ENCODE measurements around the gene CNP. TPM values are rescaled to one million over a fixed set of nuclear protein-coding genes. Genes with fewer than 3 reads are reported as not detected.

CNP gene
- total RNA-seq, 1 experiment from 2014 or later: 78.5 TPM

DNA sequence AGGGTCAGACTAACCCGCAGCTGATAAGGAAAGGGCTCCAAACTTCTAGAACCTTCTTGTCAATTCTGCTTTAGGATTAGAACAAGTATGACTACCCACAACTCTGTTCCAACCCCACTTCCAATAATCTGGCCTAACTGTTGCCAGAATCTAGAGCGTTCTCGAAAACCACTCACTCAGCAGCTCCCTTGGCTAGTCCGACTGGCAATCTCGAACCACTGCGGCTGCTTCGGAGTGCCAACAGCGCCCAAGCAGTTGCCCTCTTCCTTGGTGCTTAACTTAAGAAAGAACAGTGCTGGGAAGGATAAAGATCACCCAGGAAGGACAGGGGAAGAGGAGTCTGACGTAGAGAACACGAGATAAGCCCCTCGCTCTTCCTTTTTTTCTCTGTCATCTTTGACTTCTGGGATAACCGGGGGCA is 49.8 kb downstream of the CNP start:
- H3T11ph ChIP-seq (ENCODE audit: low read length): peak overlapping the region; percentile 24
- no peak overlapping the region for H4K5ac ChIP-seq (ENCODE audit: insufficient read length, low read depth, low read length)
- Mint-ChIP-seq H3K9me3 (no peaks in the 10 kb centered on the region), H3K27me3 (ENCODE audit: low read depth) (no peaks in the 10 kb centered on the region), H3K4me3 (peak overlapping the region; percentile 97 to 99), H3K36me3 (ENCODE audit: insufficient read depth in 1 of 3, low read depth in 3 of 3) (peaks cover 6 to 20% (median 12%) of the 10 kb centered on the region in 3 experiments), H3K4me1 (peaks cover 53 to 62% of the 10 kb centered on the region in 2 experiments), H3K27ac (peak overlapping the region; percentile 98 to 100 (median 100))
- peaks cover 15% of the 10 kb centered on the region for H3K4me1 ChIP-seq (ENCODE audit: insufficient read depth, low read length)
- no peaks in the 10 kb centered on the region; the same call in 1 of the 2 replicates for H3K27me3 ChIP-seq (ENCODE audit: insufficient read depth, low read length)
- WGBS (ENCODE audit: extremely low coverage, insufficient read length, low lambda C conversion rate): no CpG with 5 or more reads among the region's 12 CpGs
- H2BK120ac ChIP-seq (ENCODE audit: low read depth, low read length, poor library complexity, severe bottlenecking): no peak overlapping the region
- H3K27ac ChIP-seq (ENCODE audit: insufficient read length, low read depth, low read length): peak overlapping the region; percentile 61
- TF ChIP-seq, protein P1, sequence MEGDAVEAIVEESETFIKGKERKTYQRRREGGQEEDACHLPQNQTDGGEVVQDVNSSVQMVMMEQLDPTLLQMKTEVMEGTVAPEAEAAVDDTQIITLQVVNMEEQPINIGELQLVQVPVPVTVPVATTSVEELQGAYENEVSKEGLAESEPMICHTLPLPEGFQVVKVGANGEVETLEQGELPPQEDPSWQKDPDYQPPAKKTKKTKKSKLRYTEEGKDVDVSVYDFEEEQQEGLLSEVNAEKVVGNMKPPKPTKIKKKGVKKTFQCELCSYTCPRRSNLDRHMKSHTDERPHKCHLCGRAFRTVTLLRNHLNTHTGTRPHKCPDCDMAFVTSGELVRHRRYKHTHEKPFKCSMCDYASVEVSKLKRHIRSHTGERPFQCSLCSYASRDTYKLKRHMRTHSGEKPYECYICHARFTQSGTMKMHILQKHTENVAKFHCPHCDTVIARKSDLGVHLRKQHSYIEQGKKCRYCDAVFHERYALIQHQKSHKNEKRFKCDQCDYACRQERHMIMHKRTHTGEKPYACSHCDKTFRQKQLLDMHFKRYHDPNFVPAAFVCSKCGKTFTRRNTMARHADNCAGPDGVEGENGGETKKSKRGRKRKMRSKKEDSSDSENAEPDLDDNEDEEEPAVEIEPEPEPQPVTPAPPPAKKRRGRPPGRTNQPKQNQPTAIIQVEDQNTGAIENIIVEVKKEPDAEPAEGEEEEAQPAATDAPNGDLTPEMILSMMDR (conservative IDR thresholded peaks at IDR 0.05): no peak
- H2BK5ac ChIP-seq (ENCODE audit: insufficient read length, low read length): peak overlapping the region; percentile 22
- H3K23me2 ChIP-seq (ENCODE audit: insufficient read length, low read depth, low read length, poor library complexity, severe bottlenecking): peaks cover 14% of the 10 kb centered on the region
- no peak overlapping the region for H4K8ac ChIP-seq (replicated peaks; ENCODE audit: insufficient read length, low read depth, low read length)
- H3K79me1 ChIP-seq (ENCODE audit: insufficient read depth, low read depth, low read length, poor library complexity, severe bottlenecking): peaks cover 4% of the 10 kb centered on the region
- H3K23ac ChIP-seq (ENCODE audit: insufficient read length, low read depth, low read length): no peak overlapping the region
- H2BK12ac ChIP-seq (ENCODE audit: insufficient read length, low read depth, low read length): no peak overlapping the region
- no peaks in the 10 kb centered on the region for H3K9me3 ChIP-seq (ENCODE audit: control insufficient read depth, low read depth, low read length)
- H3K4ac ChIP-seq (ENCODE audit: low read depth, low read length): peak overlapping the region; percentile 1; the same call in 1 of the 2 replicates
- peak overlapping the region; percentile 79 for H3K4me2 ChIP-seq (ENCODE audit: insufficient read depth, insufficient read length, low read length)
- H3K79me2 ChIP-seq (ENCODE audit: insufficient read depth, low read length): peaks cover 30% of the 10 kb centered on the region; the same call in 1 of the 2 replicates
- H4K91ac ChIP-seq (ENCODE audit: insufficient read length, low read depth, low read length): no peak overlapping the region
- H2AFZ ChIP-seq (ENCODE audit: low read length): no peak overlapping the region
- H3K56ac ChIP-seq (ENCODE audit: insufficient read length, low read depth, low read length): no peak overlapping the region
- peak overlapping the region; percentile 21 for H2AK5ac ChIP-seq (ENCODE audit: insufficient read length, low read length)
- peak overlapping the region; percentile 96 for H3K18ac ChIP-seq (ENCODE audit: insufficient read length, low read depth, low read length)
- H3K9ac ChIP-seq (ENCODE audit: extremely low read depth, insufficient read length, low read length): peak overlapping the region; percentile 88
- H3K14ac ChIP-seq (ENCODE audit: insufficient read depth, low read length): peak overlapping the region; percentile 94; the same call in 1 of the 2 replicates
- H2BK15ac ChIP-seq (ENCODE audit: low read depth, low read length): no peak overlapping the region
- no peak for DNase-seq
- H4K20me1 ChIP-seq (ENCODE audit: control insufficient read depth, insufficient read depth, insufficient read length): no peaks in the 10 kb centered on the region
- no peak overlapping the region for H2BK20ac ChIP-seq (ENCODE audit: low read depth, low read length, poor library complexity, severe bottlenecking)
